ENCODE measurements around the gene HGFAC.

The HGFAC gene

GRCh38 chr4:3462790-3463415 lies 21.1 kb downstream of the HGFAC start, which contains the start of gene DOK7:
Gene DOK7, plus strand, starts transcription at chr4:3463306. Its CDS starts 70 bp downstream, at chr4:3463376.
- no peak for DNase-seq (ENCODE audit: low read depth)

- no peak for DNase-seq (ENCODE audit: low read depth)
These were observed 22.0 kb downstream of the HGFAC start for GRCh38 chr4:3463556-3464348.

GRCh38 chr4:3464349-3464905 lies 22.7 kb downstream of the HGFAC start:
- DNase-seq (ENCODE audit: low read depth), result no peak

- no peak for DNase-seq (ENCODE audit: low read depth)
These were observed 23.3 kb downstream of the HGFAC start for GRCh38 chr4:3464911-3465697.

GRCh38 chr4:3465698-3466671 lies 24.2 kb downstream of the HGFAC start:
- no peak for DNase-seq (ENCODE audit: low read depth)

GRCh38 chr4:3466691-3467600 lies 25.2 kb downstream of the HGFAC start:
- DNase-seq (ENCODE audit: low read depth), result no peak

- no peak for DNase-seq (ENCODE audit: low read depth)
These were observed 25.8 kb downstream of the HGFAC start for GRCh38 chr4:3467601-3468031.

- no peak for DNase-seq (ENCODE audit: low read depth)
These were observed 26.4 kb downstream of the HGFAC start for GRCh38 chr4:3468154-3468553.

GRCh38 chr4:3468804-3469203 lies 27.0 kb downstream of the HGFAC start:
- DNase-seq (ENCODE audit: low read depth), result no peak

GRCh38 chr4:3469386-3470243 lies 27.8 kb downstream of the HGFAC start:
- no peak for DNase-seq (ENCODE audit: low read depth)

GRCh38 chr4:3470244-3471097 lies 28.7 kb downstream of the HGFAC start:
- DNase-seq (ENCODE audit: low read depth), result no peak

- DNase-seq (ENCODE audit: low read depth), result no peak
These were observed 29.5 kb downstream of the HGFAC start for GRCh38 chr4:3471098-3471760.

GRCh38 chr4:3471886-3472285 lies 30.1 kb downstream of the HGFAC start:
- no peak for DNase-seq (ENCODE audit: low read depth)

GRCh38 chr4:3472411-3473141 lies 30.8 kb downstream of the HGFAC start:
- DNase-seq (ENCODE audit: low read depth), result no peak

- no peak for DNase-seq (ENCODE audit: low read depth)
These were observed 31.6 kb downstream of the HGFAC start for GRCh38 chr4:3473181-3473950.

All from stimulated activated CD8-positive, alpha-beta memory T cell treated with anti-CD3 and anti-CD28 coated beads, Interleukin-7, amount 100 ng/mL, for 24 hours (primary cell).